Kidney epithelial cell (primary cell): ENCODE data around the gene VOPP1. TPM values are rescaled to one million over a fixed set of nuclear protein-coding genes. Genes with fewer than 3 reads are reported as not detected.

Experiments
- DNase-seq: peaks from one replicate; pipeline ENCODE4 v3.0.0-alpha.2; 2010; ENCODE audit warnings: low read depth
- H3K27me3 ChIP-seq: 2 replicates; pipeline ENCODE4 v1.6.0; 2011; ENCODE audit warnings: low read length; ENCODE audit not compliant: control insufficient read depth, insufficient read depth
- H3K36me3 ChIP-seq: 2 replicates; pipeline ENCODE4 v1.5.1; 2011; ENCODE audit warnings: low read length; ENCODE audit not compliant: control insufficient read depth, insufficient read depth
- H3K4me3 ChIP-seq: 2 replicates; pipeline ENCODE4 v1.5.1; 2011; ENCODE audit warnings: low read depth, mild to moderate bottlenecking, control low read depth, low read length
- CTCF ChIP-seq: IDR thresholded peaks from 2 replicates; pipeline ENCODE4 v1.5.1; 2011; ENCODE audit warnings: mild to moderate bottlenecking, moderate library complexity, low read length, control low read depth, inconsistent platforms; ENCODE audit not compliant: insufficient read depth, poor library complexity, severe bottlenecking
- total RNA-seq: library from RNA; depleted of rRNA; stranded (reverse); fragments of >200 nt; gene quantifications from 2 replicates; pipeline ENCODE4 v1.2.3, GENCODE V29; 2015

The VOPP1 gene
- total RNA-seq, 1 donor from 2014 or later = 118 TPM

- Histone ChIP-seq H3K36me3 (no peaks in the 10 kb centered on the region), H3K27me3 (no peaks in the 10 kb centered on the region), H3K4me3 (no peak overlapping the region)
- no peak for DNase-seq
- peak; percentile 39 for TF ChIP-seq CTCF
These were observed 22.2 kb downstream of the VOPP1 start for GRCh38 chr7:55550010-55550663.

GRCh38 chr7:55549457-55549856, 22.8 kb downstream of the VOPP1 start:
- no peaks in the 10 kb centered on the region for H3K36me3 ChIP-seq
- no peak for TF ChIP-seq CTCF
- no peaks in the 10 kb centered on the region for H3K27me3 ChIP-seq
- DNase-seq = no peak
- no peak overlapping the region for H3K4me3 ChIP-seq

GRCh38 chr7:55548295-55548731, 24.0 kb downstream of the VOPP1 start:
- Histone ChIP-seq H3K36me3 (no peaks in the 10 kb centered on the region), H3K4me3 (no peak overlapping the region), H3K27me3 (no peaks in the 10 kb centered on the region)
- no peak for DNase-seq
- no peak for TF ChIP-seq CTCF

- Histone ChIP-seq H3K4me3 (no peak overlapping the region), H3K27me3 (no peaks in the 10 kb centered on the region), H3K36me3 (no peaks in the 10 kb centered on the region)
- DNase-seq = peak; percentile 78
- TF ChIP-seq CTCF = no peak
These were observed 25.5 kb downstream of the VOPP1 start for GRCh38 chr7:55546814-55547213.

GRCh38 chr7:55545496-55545895, 26.8 kb downstream of the VOPP1 start:
- no peaks in the 10 kb centered on the region for H3K36me3 ChIP-seq
- peak; percentile 47 for TF ChIP-seq CTCF
- no peak overlapping the region for H3K4me3 ChIP-seq
- peak; percentile 83 for DNase-seq
- H3K27me3 ChIP-seq = no peaks in the 10 kb centered on the region

- no peak overlapping the region for H3K4me3 ChIP-seq
- TF ChIP-seq CTCF = no peak
- DNase-seq = no peak
- H3K27me3 ChIP-seq = no peaks in the 10 kb centered on the region
- H3K36me3 ChIP-seq = no peaks in the 10 kb centered on the region
These were observed 32.0 kb downstream of the VOPP1 start for GRCh38 chr7:55540226-55540858.
